Mammary microvascular endothelial cell (primary cell): ENCODE data around the gene VEZF1. TPM values are rescaled to one million over a fixed set of nuclear protein-coding genes. Genes with fewer than 3 reads are reported as not detected.

Experiments
- total RNA-seq: library from RNA; depleted of rRNA; stranded (reverse); fragments of >200 nt; gene quantifications from 2 replicates; pipeline ENCODE4 v1.2.3, GENCODE V29; 2015

VEZF1 gene, protein sequence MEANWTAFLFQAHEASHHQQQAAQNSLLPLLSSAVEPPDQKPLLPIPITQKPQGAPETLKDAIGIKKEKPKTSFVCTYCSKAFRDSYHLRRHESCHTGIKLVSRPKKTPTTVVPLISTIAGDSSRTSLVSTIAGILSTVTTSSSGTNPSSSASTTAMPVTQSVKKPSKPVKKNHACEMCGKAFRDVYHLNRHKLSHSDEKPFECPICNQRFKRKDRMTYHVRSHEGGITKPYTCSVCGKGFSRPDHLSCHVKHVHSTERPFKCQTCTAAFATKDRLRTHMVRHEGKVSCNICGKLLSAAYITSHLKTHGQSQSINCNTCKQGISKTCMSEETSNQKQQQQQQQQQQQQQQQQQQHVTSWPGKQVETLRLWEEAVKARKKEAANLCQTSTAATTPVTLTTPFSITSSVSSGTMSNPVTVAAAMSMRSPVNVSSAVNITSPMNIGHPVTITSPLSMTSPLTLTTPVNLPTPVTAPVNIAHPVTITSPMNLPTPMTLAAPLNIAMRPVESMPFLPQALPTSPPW
- 45.7 and 51.1 TPM in 2 replicates for total RNA-seq

GRCh38 chr17:57987581-57988300 is at the start of gene VEZF1:
Gene VEZF1, minus strand, starts transcription at chr17:57988254. Its CDS starts 143 bp downstream, at chr17:57988111.

DNA sequence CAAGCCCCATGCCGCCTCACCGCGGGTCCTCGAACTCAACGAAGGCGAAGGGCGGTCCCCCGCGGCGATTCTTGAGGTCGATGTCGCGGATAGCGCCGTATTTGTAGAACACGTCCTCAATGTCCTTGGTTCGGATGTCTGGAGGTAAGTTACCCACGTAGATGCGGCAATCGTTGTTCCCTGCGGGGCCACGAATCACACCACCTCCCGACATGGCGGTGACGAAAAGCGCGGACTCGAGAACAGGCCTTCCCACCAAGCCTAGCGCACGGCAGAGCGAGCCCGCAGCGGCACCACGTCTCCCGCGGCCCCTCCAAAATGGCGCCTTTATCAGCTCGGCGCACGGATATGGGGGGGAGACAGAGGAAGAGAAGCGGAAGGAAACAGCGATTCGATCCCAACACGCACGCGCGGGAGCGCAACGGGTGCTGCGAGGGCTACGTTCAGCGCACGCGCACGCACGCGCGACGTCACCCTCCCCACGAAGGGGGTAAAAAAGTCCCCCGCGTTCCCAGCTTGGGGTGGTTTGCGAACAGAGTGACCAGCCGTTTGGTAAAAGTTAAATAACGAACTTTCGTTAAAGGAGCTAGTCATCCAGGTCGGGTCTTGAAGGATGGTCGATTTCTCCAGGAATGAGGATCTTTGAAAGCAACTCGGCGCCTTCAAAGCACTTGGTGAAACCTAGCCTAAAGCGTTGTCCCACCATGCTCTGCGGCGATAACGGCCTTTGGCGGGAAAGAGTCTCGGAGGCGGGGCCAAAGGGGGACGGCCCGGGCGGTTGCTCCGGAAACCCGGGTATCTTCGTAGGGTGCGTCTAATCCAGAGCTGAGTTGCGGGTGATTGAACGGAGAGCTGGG is 19.1 kb upstream of the VEZF1 start, which contains the start of gene SRSF1:
TSS of gene SRSF1 (minus strand) at position 323 of the 857 bp plus-strand sequence. CDS start at position 214, 109 bp downstream.

DNA sequence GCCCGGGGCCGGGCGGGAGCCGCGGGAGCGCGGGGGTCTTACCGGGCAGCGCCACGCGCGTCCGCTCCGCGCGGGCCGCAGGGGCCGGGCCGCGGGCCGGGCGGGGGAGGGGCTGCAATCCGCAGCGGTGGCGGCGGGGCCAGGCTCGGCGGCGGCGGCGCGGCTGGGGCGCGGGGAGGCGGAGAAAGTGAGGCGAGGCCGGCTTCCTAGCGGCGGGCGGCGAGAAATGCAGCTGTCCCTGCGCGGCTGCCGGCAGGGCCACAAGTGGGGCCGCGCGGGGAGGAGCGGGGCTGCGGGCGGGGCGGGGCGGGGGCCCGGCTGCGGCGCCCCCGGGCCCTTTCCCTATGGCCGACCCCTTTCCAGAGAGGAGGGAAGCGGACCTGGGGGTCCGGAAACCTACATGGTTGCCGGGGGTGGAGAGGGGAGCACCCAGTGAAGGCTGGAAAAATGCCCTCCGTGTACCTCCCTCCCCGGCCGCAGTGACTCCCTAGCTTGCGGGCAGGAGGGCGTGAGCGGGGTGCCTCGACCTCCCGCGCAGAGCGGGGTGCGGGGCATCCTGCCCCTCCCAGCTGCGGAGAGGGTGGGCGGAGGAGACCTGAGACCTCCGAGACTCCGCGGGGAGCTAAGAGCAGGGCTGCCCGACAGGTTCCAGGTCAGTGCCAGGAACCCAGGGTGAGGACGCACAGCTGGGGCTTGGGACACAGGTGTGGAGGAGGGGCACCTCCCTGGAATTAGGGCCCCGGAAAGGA is 32.7 kb downstream of the VEZF1 start, which contains the start of gene CUEDC1:
TSS of gene CUEDC1 (minus strand) at position 230 of the 749 bp plus-strand sequence. CDS start 69,848 bp downstream, outside the sequence.

Other genes with a start within 250 kb of the VEZF1 start
- gene CCDC182, start 243.0 kb downstream of the VEZF1 start, total RNA-seq, result not detected in 2 replicates
- 37.3 and 47.3 TPM in 2 replicates for gene MRPS23, start 138.2 kb downstream of the VEZF1 start, total RNA-seq
- gene CUEDC1, start 32.8 kb downstream of the VEZF1 start, total RNA-seq, result 13.4 and 16.4 TPM in 2 replicates
- gene SRSF1, start 19.0 kb upstream of the VEZF1 start, total RNA-seq, result 213 and 221 TPM in 2 replicates
- 7.9 and 9.3 TPM in 2 replicates for gene DYNLL2, start 95.2 kb upstream of the VEZF1 start, total RNA-seq
- not detected in 2 replicates for gene OR4D1, start 160.1 kb upstream of the VEZF1 start, total RNA-seq
- not detected in 2 replicates for gene OR4D2, start 178.7 kb upstream of the VEZF1 start, total RNA-seq
- gene EPX, start 204.5 kb upstream of the VEZF1 start, total RNA-seq, result not detected in 2 replicates
- 5.7 and 7.9 TPM in 2 replicates for gene MKS1, start 231.0 kb upstream of the VEZF1 start, total RNA-seq